K562 (cell line): Measurements from ENCODE around the gene INSL3. TPM values are rescaled to one million over a fixed set of nuclear protein-coding genes. Genes with fewer than 3 reads are reported as not detected.

Experiments
- BRD4 ChIP-seq: fragments of 200-600 bp; sonication (generic); IDR thresholded peaks from 2 replicates; pipeline ENCODE4 v1.6.1; 2017; ENCODE audit warnings: inconsistent platforms
- E2F4 ChIP-seq: sonication (generic); formaldehyde crosslinking; IDR thresholded peaks from 2 replicates; pipeline ENCODE4 v1.8.0; 2022; ENCODE audit warnings: mild to moderate bottlenecking, low read depth, missing genetic modification reagents
- ETV5 ChIP-seq: sonication (generic); formaldehyde crosslinking; IDR thresholded peaks from 2 replicates; pipeline ENCODE4 v1.4.0; 2020; ENCODE audit warnings: low read depth, mild to moderate bottlenecking, missing genetic modification reagents
- GATAD2B ChIP-seq: fragments of 450-650 bp; IDR thresholded peaks from 2 replicates; pipeline ENCODE4 v1.6.1; 2017; ENCODE audit warnings: mild to moderate bottlenecking, borderline replicate concordance
- HINFP ChIP-seq: fragments of 450-650 bp; conservative IDR thresholded peaks from 2 replicates; pipeline ENCODE4 v1.6.1; 2016; ENCODE audit warnings: missing genetic modification characterization, low read depth, mild to moderate bottlenecking, control low read depth, missing compliant biosample characterization
- KDM5B ChIP-seq: fragments of 200-600 bp; sonication (generic); IDR thresholded peaks from 2 replicates; pipeline ENCODE4 v1.6.1; 2012; ENCODE audit warnings: low read depth, mild to moderate bottlenecking, moderate library complexity, low read length, control low read depth, inconsistent platforms; ENCODE audit not compliant: insufficient replicate concordance
- MYC ChIP-seq, 2 experiments: fragments of 250-450 bp in 1 of 2; sonication (Bioruptor Pico) in 1 of 2; IDR thresholded peaks; 2 replicates each; pipeline versions ENCODE4 v1.5.1 to v1.6.1; 2012 to 2021; ENCODE audit warnings: low read depth in 2 of 2, borderline replicate concordance in 1 of 2, improper control_type of control experiment in 1 of 2, low read length in 1 of 2, mild to moderate bottlenecking in 1 of 2, moderate library complexity in 1 of 2
- POLR2AphosphoS2 ChIP-seq: IDR thresholded peaks from 2 replicates; pipeline ENCODE4 v1.6.1; 2012; ENCODE audit warnings: low read length, improper control_type of control experiment
- RAD51 ChIP-seq: fragments of 450-650 bp; IDR thresholded peaks from 2 replicates; pipeline ENCODE4 v1.7.1; 2016; ENCODE audit warnings: low read depth, mild to moderate bottlenecking, borderline replicate concordance
- REST ChIP-seq, 2 experiments: fragments of 450-650 bp; formaldehyde crosslinking in 1 of 2; IDR thresholded peaks; 2 replicates each; pipeline versions ENCODE4 v1.4.0 to v1.6.1; 2014 to 2020; ENCODE audit warnings: mild to moderate bottlenecking in 2 of 2, borderline replicate concordance in 1 of 2, low read depth in 1 of 2
- SMARCB1 ChIP-seq: IDR thresholded peaks from 2 replicates; pipeline ENCODE4 v1.6.1; 2011; ENCODE audit warnings: improper control_type of control experiment, low read depth; ENCODE audit not compliant: insufficient read length
- TCF15 ChIP-seq: fragments of 250-450 bp; sonication (Bioruptor Pico); IDR thresholded peaks from 2 replicates; pipeline ENCODE4 v1.8.0; 2022; ENCODE audit warnings: moderate library complexity, mild to moderate bottlenecking, inconsistent platforms
- ZNF224 ChIP-seq: sonication (generic); formaldehyde crosslinking; IDR thresholded peaks from 2 replicates; pipeline ENCODE4 v1.8.0; 2022; ENCODE audit warnings: mild to moderate bottlenecking, missing genetic modification reagents
- polyA plus RNA-seq, 8 experiments: library from polyadenylated mRNA; depleted of rRNA in 4 of 8; stranded (reverse) in 5 of 8; unstranded in 3 of 8; fragments of >200 nt; fragmentation: Nextera tagmentation in 2 of 8; fragmentation: Illumina TruSeq in 1 of 8; extraction: Ambion mirVana in 2 of 8; extraction: Trizol in 1 of 8; gene quantifications; 2 replicates each; pipeline versions ENCODE4 v1.2.1 to v1.2.3, GENCODE V29; 2011 to 2014; ENCODE audit warnings: inconsistent platforms in 1 of 8, missing spikeins in 1 of 8
- total RNA-seq, 7 experiments: library from RNA; depleted of rRNA in 6 of 7; stranded (reverse); fragments of >200 nt in 6 of 7; fragmentation: Illumina TruSeq in 2 of 7; extraction: Trizol in 2 of 7; gene quantifications; 2 replicates each; pipeline versions ENCODE4 v1.2.1 to v1.2.3, GENCODE V29; 2011 to 2021; ENCODE audit warnings: low replicate concordance in 1 of 7

The INSL3 gene
- total and polyA plus RNA-seq, 9 of the 15 experiments (the other 6 are each of a cell fraction or from before 2014, with no cell fraction given): not detected

GRCh38 chr19:17860331-17860992 lies 39.1 kb upstream of the INSL3 start (continued):
- TF ChIP-seq REST (IDR thresholded peaks at IDR 0.05; ENCODE audit: borderline replicate concordance): no peak
- no peak for TF ChIP-seq REST (CRISPR knock-in tag; IDR thresholded peaks at IDR 0.05; ENCODE audit: low read depth)
- no peak for TF ChIP-seq E2F4 (CRISPR knock-in tag)
- no peak for TF ChIP-seq POLR2AphosphoS2
- TF ChIP-seq ETV5: no peak
- no peak for TF ChIP-seq MYC (IDR thresholded peaks at IDR 0.05; ENCODE audit: low read depth, low read length)
- 0 out of 2 replicates have a peak, but pooled peaks have one; percentile 16 for TF ChIP-seq MYC (CRISPR knock-in tag; IDR thresholded peaks at IDR 0.05; ENCODE audit: borderline replicate concordance, low read depth)
- no peak for TF ChIP-seq RAD51
- no peak for TF ChIP-seq GATAD2B
- TF ChIP-seq HINFP: no peak
- TF ChIP-seq TCF15 (CRISPR knock-in tag): no peak
- TF ChIP-seq ZNF224 (CRISPR knock-in tag): no peak; the same call in 1 of the 2 replicates
- TF ChIP-seq KDM5B: no peak
- TF ChIP-seq SMARCB1: no peak
- 0 out of 2 replicates have a peak, but pooled peaks have one; percentile 60 for TF ChIP-seq BRD4
